ENCODE data around the gene PDE4B. TPM values are rescaled to one million over a fixed set of nuclear protein-coding genes. Genes with fewer than 3 reads are reported as not detected.
A peak's percentile ranks its signal among the peaks of the same experiment; 100 is the strongest.
"Not testable (repeated sequence)": the region's sequence is repeated elsewhere in the genome, so short reads cannot be mapped to it uniquely, and the experiment has no call there.

Gene PDE4B
- polyA plus RNA-seq, 3 donors, result 6.7 to 8.4 (median 6.8) TPM

DNA sequence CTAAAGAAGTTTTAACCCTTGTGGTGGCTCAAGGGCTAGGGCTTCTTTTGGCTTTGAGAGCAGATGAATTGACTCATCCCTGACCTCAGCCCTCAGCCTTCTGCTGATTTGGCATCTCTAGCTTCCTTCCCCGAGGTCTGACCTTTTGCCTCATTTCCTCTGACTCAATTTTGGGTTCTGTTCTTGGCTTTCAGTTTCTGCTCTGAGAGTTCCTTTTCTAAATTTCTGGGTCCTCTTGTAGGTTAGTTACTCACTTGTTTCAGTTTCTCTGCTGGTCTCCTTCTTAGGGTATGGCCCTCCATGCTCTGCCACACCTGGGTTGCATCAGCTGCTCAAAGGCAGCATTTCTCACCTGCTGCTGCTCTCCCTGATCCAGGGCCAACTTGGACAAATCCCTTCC lies 19.4 kb downstream of the PDE4B start:
- DNase-seq, result no peak

DNA sequence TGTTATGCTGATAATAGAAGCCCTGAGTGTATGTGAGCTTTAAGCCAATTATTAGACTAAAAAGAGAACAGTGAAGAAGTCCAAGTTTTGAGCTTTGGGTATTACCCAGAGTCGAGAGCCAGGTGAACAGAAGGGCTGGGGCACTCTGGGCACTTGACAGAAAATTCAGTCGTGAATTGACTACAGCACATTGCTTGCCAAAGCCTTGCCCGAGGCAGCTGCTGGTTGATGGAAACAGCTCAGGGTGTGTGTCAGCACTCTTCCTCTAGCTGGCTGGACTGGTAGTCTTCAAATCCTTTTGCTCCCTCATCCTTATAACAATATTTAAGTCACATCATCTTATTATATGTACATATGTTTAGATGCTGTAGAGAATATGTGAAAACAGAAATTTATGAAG lies 21.3 kb downstream of the PDE4B start:
- DNase-seq, result no peak

DNA sequence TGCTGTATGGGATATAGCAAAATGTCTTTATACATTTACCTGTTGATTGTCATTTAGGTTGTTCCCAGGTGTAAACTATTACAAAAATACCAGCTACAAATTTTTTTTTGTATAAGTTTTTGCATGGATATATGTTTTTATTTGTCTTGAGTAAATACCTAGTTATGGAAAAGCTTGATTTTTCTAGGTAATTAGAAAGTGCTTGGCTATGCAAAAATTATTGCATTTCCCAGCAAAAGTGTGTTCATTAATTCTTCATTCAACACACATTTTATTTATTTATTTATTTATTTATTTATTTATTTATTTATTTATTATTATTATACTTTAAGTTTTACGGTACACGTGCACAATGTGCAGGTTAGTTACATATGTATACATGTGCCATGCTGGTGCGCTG lies 22.1 kb downstream of the PDE4B start:
- no peak for DNase-seq

DNA sequence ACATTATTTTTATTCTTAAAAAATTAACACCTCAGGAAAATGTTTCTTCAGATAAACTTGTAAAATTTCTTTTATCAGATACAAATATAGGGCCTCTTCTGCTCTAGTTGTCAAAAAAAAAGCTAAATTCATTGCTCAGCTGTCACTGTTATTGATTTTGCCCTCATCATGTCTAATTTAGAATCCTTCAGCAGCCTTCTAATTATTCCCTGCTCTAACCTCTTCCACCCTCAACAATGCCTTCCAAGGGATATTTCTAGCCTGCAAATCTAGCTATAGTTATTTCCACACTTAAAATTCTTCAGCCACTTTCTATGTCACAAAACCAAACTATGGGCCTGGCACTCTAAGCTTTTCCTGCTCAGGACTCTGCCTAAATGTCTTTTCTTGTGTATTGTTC lies 25.2 kb downstream of the PDE4B start:
- no peak for DNase-seq

DNA sequence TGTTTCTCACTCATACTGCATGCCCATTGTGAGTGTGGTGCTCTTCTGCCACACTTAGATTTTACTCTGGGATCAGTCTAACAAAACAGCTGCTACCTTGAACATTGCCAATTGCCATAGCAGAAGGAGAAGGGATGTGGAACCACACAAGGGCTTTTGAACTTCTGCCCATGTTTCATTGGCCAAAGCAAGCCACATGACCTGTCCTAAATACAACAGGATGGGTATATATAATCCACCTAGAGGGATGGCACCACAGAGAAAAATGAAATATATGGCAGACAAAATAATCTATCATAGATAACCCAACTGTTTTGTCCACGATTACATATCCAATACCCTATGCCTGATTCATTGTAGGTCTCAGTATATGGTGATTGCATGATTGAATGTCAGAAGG lies 26.3 kb downstream of the PDE4B start:
- DNase-seq, result no peak

DNA sequence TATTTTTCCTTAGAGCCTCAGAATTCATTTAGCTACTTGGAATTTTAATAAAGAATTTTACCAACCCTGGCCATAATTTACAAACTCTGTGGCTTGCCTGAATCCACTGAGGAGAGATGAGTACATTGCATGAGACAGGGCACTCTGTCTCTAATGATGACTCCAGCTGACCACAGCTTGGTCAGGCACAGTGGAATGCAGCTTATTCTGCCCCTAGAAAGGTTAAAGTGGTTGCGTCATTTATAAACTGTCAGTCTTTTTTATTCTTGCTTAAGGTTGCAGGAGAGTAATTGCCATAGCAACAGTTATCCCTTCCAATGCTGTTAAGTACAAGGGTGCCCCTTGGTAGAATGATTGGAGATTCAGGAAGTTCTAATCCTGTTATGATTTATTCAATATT lies 28.3 kb downstream of the PDE4B start:
- DNase-seq, result no peak

DNA sequence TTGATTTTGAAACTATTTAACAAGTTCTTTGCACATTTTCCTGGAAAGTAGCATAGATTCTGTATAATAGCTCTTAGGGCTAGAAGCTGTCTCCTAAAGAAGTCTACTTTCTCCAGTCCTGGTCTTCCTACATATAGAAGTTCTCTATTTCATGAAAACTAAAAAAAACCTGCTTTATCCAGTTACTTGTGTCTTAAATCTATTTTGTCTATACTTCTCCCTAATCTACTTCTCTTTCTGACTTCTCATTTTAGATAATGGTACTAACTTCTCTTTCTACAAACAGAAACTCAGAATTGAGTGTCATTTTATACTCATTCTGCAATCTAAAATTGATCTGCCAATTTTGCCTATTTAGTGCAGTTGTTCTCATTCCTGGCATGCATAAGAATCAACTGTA lies 28.7 kb downstream of the PDE4B start:
- no peak for DNase-seq

DNA sequence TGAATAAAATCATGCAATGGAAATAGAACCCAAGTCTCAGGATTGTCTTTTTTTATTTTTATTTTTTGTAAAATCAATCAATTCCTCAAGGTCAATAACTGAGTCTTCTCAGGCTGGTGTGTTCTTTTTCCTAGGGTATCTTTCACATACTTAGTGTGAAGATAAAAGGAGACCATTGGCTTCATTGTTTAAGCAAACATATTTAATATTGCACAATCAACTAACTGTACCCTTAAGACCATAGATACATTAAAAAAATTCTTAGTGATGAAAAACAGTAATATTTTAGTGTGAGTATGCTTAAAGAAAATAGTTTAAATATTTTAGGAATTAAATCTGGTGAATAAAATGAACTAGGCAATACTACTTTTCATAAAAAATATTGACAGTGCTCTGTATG lies 31.4 kb downstream of the PDE4B start:
- no peak for DNase-seq

DNA sequence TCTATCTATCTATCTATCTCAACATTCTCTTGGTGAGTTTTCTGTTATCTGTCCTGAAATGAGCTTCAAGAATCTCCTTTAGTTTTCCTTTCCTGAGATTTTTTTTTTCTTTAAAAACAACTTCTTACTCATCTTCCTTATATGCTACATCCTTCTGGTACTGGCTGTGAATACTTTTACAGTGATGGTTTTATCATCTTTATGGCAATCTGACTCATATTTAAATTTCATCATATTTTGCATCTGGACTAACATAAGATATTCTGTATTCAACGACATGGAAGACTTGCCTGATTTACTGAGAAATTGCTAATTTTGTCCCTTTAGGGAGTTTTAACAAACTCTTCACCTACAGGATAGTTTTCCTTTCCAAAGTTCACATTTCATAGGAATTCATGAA lies 33.0 kb downstream of the PDE4B start:
- no peak for DNase-seq

DNA sequence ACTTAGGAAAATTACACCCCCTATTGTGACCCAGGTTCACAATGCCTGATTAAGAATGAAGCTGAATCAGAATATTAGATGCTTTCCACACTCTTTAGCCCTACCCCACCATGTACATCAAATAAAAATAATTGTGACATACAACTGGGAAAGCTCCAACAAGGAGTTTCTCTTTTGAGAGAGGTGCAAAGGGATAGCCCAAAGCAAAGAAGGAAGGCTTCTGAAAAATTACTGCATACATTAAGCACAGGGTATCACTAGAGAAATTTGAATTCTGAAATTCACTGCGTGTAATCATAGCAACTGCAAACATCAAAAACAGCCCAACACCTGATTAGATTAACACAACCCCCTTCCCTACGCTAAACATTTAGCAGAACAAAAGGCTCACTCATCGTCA lies 34.1 kb downstream of the PDE4B start:
- no peak for DNase-seq

DNA sequence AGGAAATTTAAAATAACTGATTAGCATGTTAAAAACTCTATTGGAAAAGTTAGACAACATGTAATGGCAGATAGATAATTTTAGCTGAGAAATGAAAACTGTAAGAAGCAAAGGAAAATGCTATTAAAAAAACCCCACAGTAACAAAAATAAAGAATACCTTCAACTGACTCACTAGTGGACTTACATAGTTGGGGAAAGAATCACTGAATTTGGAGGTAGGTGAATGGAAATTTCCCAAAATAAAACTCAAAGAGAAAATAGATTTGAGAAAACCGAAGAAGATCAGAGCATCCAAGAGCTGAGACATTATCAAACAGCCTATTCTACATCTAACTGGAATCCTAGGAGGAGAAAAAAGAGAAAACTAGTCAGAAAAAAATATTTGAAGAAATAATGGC lies 34.7 kb downstream of the PDE4B start:
- no peak for DNase-seq

DNA sequence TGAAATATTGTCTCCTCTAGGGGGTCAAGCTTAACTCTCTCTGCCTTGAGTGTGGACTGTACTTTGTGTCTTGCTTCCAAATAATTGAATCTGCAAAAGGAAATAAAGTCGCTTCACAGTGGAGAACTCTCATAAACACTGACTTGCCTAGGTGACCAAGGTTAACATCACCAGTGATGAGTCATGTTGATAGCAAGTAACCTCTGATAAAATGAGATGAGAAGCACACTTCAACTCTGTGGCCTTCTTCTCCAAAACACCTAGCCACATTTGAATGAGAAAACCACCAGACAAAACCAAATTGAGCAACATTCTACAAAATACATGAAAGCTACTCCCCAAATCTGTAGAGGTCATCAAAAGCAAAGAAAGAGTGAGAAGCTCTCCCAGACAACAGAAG lies 37.6 kb downstream of the PDE4B start:
- no peak for DNase-seq

DNA sequence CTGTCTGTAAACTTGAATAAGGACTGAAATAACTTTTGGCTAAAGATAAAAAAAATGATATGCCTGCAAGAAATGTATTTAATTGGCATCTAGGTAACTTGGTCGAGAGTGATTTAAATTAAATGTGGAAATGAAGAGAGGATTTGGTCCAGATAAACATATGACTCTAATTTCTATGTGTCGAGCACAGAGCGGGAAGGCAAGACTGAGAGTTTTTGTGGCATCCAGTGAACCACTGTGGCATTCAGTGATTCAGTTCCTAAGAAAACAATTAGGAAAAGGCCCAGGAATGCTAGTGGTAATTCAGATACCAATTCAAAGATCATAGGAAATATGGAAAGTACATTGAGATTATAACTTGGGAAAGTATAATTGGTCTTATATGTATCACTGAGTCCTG lies 39.6 kb downstream of the PDE4B start:
- DNase-seq, result no peak

DNA sequence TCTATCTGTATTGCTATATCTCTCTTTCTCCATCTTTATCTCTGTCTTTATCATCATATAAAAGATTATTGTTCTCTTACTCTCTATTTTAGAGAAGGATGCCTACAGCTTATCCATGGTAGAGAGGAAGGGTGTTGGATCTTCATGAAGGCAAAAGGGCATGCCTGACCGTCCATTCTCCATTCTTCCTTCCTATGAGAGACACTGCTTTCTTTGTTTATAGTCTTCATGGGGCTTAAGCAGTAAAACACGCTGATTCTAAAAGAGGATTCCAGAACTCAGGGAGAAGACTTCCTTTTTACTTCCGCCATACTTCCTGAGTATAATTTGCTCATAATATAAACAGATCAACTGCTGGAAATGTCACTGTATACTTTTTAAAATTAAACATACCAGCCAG lies 44.0 kb downstream of the PDE4B start:
- no peak for DNase-seq

DNA sequence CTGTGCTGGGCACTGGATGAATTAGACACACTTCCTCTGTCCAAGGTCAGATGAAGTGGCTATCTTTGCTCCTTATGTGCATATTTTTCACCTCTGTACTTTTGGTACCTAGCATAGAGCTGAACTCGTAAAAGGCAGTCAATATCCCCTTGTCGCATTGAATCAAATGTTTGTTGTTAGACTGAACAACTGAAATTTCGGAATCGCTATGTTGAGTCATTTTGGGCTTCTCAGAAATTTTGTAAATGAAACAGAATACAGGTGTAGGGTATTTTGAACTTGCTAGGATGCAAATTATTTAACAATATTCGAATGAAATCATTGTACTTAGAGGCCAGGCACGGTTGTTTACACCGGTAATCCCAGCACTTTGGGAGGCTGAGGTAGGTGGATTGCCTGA lies 48.0 kb downstream of the PDE4B start:
- DNase-seq, result no peak

DNA sequence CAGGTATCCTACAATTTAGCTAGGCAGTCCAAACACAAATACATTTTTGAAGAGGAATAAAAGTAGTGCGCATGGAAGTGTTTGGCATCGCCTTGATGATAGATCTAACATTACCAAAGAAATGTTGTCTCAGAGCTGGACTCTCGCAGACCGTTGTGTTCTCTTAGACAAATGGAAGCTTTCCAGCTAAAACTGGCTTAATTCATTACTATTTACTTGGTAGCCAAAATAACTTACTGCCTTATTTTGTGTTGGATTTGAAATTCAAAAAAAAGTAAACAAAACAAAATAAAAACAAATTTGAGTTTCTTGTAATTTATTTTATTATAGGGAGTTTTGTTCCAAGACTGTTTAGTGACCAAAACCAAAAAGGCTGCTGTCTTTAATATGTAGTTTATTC lies 51.6 kb downstream of the PDE4B start:
- DNase-seq, result no peak

DNA sequence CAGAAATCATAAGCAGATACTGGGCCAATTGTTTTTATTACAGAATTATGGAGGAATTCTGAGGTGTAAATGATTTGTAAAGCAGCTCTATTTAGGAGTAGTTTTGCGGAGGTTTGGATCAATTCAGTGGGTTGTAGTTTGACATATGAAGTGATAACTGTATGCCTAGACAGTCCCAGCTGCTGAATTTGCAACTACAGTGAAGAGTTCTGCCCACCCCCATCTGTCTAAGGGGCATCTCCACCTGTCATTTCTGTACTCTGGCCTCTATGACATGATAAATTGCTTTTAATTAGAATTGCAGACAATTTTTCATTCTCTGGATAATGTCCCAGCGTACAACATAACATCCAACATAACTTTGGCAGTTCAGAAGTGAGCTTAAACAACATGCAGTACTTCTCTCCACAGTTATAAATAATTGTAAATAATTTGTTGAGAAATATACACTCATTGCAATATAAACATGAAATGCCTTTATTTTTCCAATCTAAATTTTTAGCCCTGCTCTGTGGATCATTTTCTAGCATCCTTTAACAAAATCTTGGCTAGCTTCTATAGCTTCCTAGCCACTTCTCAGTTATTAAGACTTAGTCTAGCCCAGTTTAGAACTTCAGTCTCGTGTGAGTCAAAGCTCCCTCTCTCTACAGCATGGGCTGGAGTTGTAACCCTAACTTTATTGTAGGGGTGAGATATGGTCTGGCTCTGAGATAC lies 52.3 kb downstream of the PDE4B start:
- DNase-seq, result no peak

DNA sequence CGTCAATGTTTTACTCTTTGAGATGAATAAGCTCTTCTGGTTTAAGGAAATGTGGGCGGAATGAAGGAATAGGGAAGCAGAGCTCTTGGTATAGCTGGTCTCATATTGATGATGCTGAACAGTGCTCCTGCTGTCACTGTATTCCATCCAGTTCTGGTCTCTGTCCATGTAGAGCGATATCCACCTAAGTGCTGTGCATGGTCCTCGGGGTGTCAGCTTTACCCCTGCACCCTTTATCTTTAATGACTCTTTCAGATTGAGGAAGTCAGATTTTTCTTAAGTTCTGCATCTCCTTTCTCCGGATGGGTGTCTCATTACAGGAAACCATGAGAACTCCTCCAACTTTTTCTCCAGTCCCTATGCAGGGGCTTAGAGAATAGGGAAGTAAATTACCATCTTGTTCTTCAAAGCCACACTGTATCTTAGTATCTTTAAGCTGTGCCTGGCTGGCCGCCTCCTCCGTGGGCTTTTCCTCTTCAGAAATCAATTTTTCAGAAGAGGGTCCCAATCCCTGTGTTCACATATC lies 52.9 kb downstream of the PDE4B start:
- DNase-seq, result no peak

DNA sequence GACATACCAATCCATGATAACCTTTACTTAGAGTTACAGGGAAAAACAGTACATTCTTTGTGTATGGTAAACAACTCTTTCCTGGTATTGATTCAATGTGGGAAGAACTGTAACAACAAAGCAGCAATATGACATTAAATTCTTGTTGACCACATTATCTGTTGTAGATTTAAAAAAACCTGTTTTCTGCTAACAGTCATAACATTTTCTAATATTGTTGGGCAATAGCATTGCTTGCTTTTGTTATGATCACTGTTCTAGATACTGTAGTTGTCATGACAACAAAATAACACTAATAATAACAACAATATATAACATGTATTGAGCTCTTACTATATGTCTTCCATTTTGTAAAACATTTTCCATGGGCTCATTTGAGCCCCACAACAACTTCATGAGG lies 54.2 kb downstream of the PDE4B start:
- no peak for DNase-seq

DNA sequence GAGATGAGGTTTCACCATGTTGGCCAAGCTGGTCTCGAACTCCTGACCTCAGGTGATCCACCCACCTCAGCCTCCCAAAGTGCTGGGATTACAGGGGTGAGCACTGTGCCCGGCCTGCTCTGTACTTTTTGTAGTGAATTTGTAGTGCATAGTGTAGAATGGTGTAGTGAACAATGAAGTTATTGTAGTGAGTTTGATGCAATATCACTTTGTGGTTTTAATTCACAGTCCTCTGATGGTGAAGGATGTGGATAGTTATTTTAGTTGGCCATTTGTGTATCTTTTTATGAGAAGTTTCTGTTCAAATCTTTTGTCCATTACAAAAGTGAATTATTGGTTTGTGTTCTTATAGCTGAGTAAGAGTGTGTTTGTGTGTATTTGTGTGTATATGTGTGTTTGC lies 57.6 kb downstream of the PDE4B start:
- DNase-seq, result no peak

DNA sequence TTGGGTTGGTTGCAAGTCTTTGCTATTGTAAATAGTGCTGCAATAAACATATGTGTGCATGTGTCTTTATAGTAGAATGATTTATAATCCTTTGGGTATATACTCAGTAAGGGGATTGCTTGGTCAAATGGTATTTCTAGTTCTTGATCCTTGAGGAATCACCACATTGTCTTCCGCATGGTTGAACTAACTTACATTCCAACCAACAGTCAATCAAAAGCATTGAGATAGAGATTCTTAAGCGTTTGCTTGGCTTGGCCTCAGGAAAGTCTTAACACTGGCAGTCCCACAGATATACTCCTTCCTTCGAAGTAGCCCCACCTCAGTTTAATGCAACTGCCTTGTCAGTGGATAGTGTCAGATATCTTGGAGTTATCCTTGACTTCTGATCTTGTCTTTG lies 63.9 kb downstream of the PDE4B start:
- not testable (repeated sequence) for DNase-seq

DNA sequence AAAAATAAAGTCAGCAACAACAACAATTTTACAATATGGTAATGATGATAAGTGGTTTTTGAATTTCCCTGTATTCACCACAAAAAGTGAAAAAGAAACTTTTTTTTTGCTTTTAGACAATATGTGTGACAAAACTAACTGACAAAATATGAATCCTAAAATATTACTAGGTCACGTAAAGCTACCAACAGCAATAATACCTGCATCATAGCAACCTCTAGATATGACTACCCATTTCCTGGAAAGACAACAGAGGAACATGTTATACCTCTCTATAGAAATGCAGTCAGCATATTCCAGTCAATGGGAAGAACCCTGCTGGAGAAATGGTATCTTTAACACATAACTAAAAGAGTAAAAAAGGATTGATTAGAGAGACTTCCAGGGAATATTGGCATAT lies 73.7 kb downstream of the PDE4B start:
- DNase-seq, result no peak

DNA sequence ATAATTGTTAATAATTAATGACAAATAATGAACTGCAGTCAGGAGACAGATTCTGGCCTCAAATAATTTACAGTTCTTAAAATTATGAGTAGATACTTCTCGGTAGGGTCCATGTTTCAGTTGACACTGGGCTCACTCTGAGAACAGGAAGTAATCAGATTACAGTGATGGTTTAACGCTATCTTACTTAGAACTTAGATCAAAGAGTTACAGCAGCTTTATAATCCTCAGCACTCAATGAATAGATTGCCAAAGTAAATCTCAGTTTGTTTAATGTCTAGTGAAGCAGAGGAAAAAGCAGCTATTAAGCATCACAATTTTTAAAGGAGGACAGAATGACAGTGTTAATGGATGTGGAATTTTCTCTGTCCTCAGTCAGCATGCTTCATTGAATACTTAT lies 79.6 kb downstream of the PDE4B start:
- peak; percentile 24 for DNase-seq

DNA sequence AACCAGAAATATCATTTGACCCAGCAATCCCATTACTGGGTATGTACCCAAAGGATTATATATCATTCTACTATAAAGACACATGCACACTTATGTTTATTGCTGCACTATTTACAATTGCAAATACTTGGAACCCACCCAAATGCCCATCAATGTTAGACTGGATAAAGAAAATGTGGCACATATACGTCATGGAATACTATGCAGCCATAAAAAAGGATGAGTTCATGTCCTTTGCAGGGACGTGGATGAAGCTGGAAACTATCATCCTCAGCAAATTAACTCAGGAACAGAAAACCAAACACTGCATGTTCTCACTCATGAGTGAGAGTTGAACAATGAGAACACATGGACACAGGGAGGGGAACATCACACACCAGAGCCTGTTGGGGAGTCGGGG lies 85.6 kb downstream of the PDE4B start:
- DNase-seq, result not testable (repeated sequence)

DNA sequence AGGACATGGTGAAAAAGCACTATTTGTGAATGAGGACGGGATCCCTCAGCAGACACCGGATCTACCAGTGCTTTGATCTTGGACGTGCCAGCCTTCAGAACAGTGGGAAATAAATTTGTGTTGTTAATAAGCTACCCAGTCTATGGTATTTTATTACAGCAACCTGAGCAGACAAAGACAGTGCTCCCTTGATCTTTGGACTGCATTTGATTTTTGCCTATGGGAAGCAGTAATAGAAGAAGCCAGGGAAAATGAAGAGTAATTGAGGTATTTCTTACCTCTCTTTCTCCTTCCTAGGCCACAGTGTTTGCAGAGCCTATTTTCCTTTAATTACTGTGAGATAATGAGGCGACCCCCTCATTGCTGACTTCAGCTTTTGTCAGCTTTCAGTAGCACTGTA lies 87.9 kb downstream of the PDE4B start:
- DNase-seq, result no peak

All from renal pelvis (tissue), 4 donors.